ENCODE data around the gene HPSE2. TPM values are rescaled to one million over a fixed set of nuclear protein-coding genes. Genes with fewer than 3 reads are reported as not detected.

HPSE2 gene
- total RNA-seq, 2 donors from 2014 or later, result 2.4 to 4.7 TPM

GRCh38 chr10:98524124-98524523 is 711.5 kb downstream of the HPSE2 start:
- Histone ChIP-seq H3K36me3 (no peaks in the 10 kb centered on the region), H3K27ac (no peak overlapping the region), H3K9me3 (no peaks in the 10 kb centered on the region), H3K4me1 (replicated peaks) (no peaks in the 10 kb centered on the region), H3K27me3 (replicated peaks; ENCODE audit: insufficient read depth) (no peaks in the 10 kb centered on the region), H3K4me3 (no peak overlapping the region)
- intact Hi-C loops (cut with DNase I), result no loop called here
- 93% methylated on average over 8 of the region's 8 CpGs for WGBS
- TF ChIP-seq CTCF (IDR thresholded peaks at IDR 0.05) (no peak), POLR2AphosphoS5 (IDR thresholded peaks at IDR 0.05) (no peak), POLR2A (IDR thresholded peaks at IDR 0.05) (no peak)
- no peak for DNase-seq (ENCODE audit: low spot score)

- Histone ChIP-seq H3K36me3 (no peaks in the 10 kb centered on the region), H3K4me3 (no peak overlapping the region), H3K9me3 (no peaks in the 10 kb centered on the region), H3K27me3 (replicated peaks; ENCODE audit: insufficient read depth) (no peaks in the 10 kb centered on the region), H3K27ac (no peak overlapping the region), H3K4me1 (replicated peaks) (peaks cover 20% of the 10 kb centered on the region)
- TF ChIP-seq CTCF (IDR thresholded peaks at IDR 0.05) (no peak), POLR2AphosphoS5 (IDR thresholded peaks at IDR 0.05) (no peak), POLR2A (IDR thresholded peaks at IDR 0.05) (no peak)
- DNase-seq (ENCODE audit: low spot score), result no peak
- intact Hi-C loops (cut with DNase I), result no loop called here
- WGBS, result 43% methylated on average over 2 of the region's 2 CpGs
Observed at GRCh38 chr10:98519841-98520240, 715.8 kb downstream of the HPSE2 start.

- no peaks in the 10 kb centered on the region for H3K9me3 ChIP-seq
- TF ChIP-seq CTCF (IDR thresholded peaks at IDR 0.05), result no peak
- TF ChIP-seq POLR2AphosphoS5 (IDR thresholded peaks at IDR 0.05), result peak; percentile 88
- intact Hi-C loops (cut with DNase I), result no loop called here
- 28% methylated on average over 2 of the region's 2 CpGs for WGBS
- peak; percentile 80 for DNase-seq (ENCODE audit: low spot score)
- no peak overlapping the region for H3K4me3 ChIP-seq
- H3K27ac ChIP-seq, result peak overlapping the region; percentile 66 to 80
- peaks cover 20% of the 10 kb centered on the region for H3K4me1 ChIP-seq (replicated peaks)
- H3K36me3 ChIP-seq, result no peaks in the 10 kb centered on the region
- no peaks in the 10 kb centered on the region for H3K27me3 ChIP-seq (replicated peaks; ENCODE audit: insufficient read depth)
Observed at GRCh38 chr10:98517672-98518071, 718.0 kb downstream of the HPSE2 start.

- intact Hi-C loops (cut with DNase I), result no loop called here
- H3K27me3 ChIP-seq (replicated peaks; ENCODE audit: insufficient read depth), result no peaks in the 10 kb centered on the region
- H3K36me3 ChIP-seq, result no peaks in the 10 kb centered on the region
- H3K9me3 ChIP-seq, result no peaks in the 10 kb centered on the region
- no peak for DNase-seq (ENCODE audit: low spot score)
- H3K4me3 ChIP-seq, result no peak overlapping the region
- H3K27ac ChIP-seq, result peak overlapping the region; percentile 66 to 72
- 29% methylated on average over 2 of the region's 2 CpGs for WGBS
- peaks cover 20% of the 10 kb centered on the region for H3K4me1 ChIP-seq (replicated peaks)
- TF ChIP-seq POLR2AphosphoS5 (IDR thresholded peaks at IDR 0.05) (no peak), POLR2A (IDR thresholded peaks at IDR 0.05) (no peak), CTCF (IDR thresholded peaks at IDR 0.05) (no peak)
Observed at GRCh38 chr10:98516352-98516751, 719.3 kb downstream of the HPSE2 start.

- no peak for DNase-seq (ENCODE audit: low spot score)
- WGBS, result 78% methylated on average over 1 of the region's 1 CpG
- peaks cover 20% of the 10 kb centered on the region for H3K4me1 ChIP-seq (replicated peaks)
- H3K27me3 ChIP-seq (replicated peaks; ENCODE audit: insufficient read depth), result no peaks in the 10 kb centered on the region
- no peaks in the 10 kb centered on the region for H3K9me3 ChIP-seq
- H3K27ac ChIP-seq, result no peak overlapping the region
- H3K36me3 ChIP-seq, result no peaks in the 10 kb centered on the region
- intact Hi-C loops (cut with DNase I), result no loop called here
- no peak for TF ChIP-seq POLR2A (IDR thresholded peaks at IDR 0.05)
- H3K4me3 ChIP-seq, result no peak overlapping the region
Observed at GRCh38 chr10:98513704-98514103, 721.9 kb downstream of the HPSE2 start.
